Activated naive CD8-positive, alpha-beta T cell treated with anti-CD3 and anti-CD28 coated beads, Interleukin-2, amount 50 U/mL, for 24 hours (primary cell): ENCODE results near the gene PKN1.
A peak's percentile ranks its signal among the peaks of the same experiment; 100 is the strongest.
"Not testable (repeated sequence)": the region's sequence is repeated elsewhere in the genome, so short reads cannot be mapped to it uniquely, and the experiment has no call there.

ENCODE experiments used
- ATAC-seq: fragments of 150-1000 bp; cut with Tn5 transposase; one replicate; pipeline ENCODE4 v1.10.0; 2021
- DNase-seq: peaks from one replicate; pipeline ENCODE4 v3.0.0; 2021
- H3K27ac Mint-ChIP-seq: one replicate; pipeline ENCODE4 v1.8.0; 2021; ENCODE audit warnings: mild to moderate bottlenecking, mixed read lengths
- H3K27me3 Mint-ChIP-seq: one replicate; pipeline ENCODE4 v1.8.0; 2021; ENCODE audit warnings: mixed read lengths
- H3K36me3 Mint-ChIP-seq: one replicate; pipeline ENCODE4 v1.8.0; 2021; ENCODE audit warnings: low read depth, mixed read lengths
- H3K4me1 Mint-ChIP-seq: one replicate; pipeline ENCODE4 v1.8.0; 2021; ENCODE audit warnings: mixed read lengths
- H3K4me3 Mint-ChIP-seq: one replicate; pipeline ENCODE4 v1.8.0; 2021; ENCODE audit warnings: mild to moderate bottlenecking, moderate library complexity, mixed read lengths
- H3K9me3 Mint-ChIP-seq: one replicate; pipeline ENCODE4 v1.8.0; 2021; ENCODE audit warnings: mixed read lengths

The PKN1 gene

GRCh38 chr19:14402332-14403144 lies 30.6 kb upstream of the PKN1 start:
- no peak for ATAC-seq
- Mint-ChIP-seq H3K36me3 (peaks cover 63% of the 10 kb centered on the region), H3K27me3 (no peaks in the 10 kb centered on the region), H3K4me3 (no peak overlapping the region), H3K4me1 (peaks cover 13% of the 10 kb centered on the region), H3K27ac (peak overlapping the region; percentile 29), H3K9me3 (no peaks in the 10 kb centered on the region)
- no peak for DNase-seq

GRCh38 chr19:14403145-14403930 lies 29.8 kb upstream of the PKN1 start:
- ATAC-seq, H3K27ac Mint-ChIP-seq, H3K27me3 Mint-ChIP-seq, H3K9me3 Mint-ChIP-seq, DNase-seq, H3K4me3 Mint-ChIP-seq: not testable (repeated sequence)
- H3K4me1 Mint-ChIP-seq, result peaks cover 17% of the 10 kb centered on the region
- H3K36me3 Mint-ChIP-seq, result peaks cover 63% of the 10 kb centered on the region

GRCh38 chr19:14404312-14404711 lies 28.8 kb upstream of the PKN1 start:
- Mint-ChIP-seq H3K27ac (peak overlapping the region; percentile 42), H3K27me3 (no peaks in the 10 kb centered on the region), H3K9me3 (no peaks in the 10 kb centered on the region), H3K4me1 (peaks cover 22% of the 10 kb centered on the region), H3K4me3 (no peak overlapping the region), H3K36me3 (peaks cover 69% of the 10 kb centered on the region)
- DNase-seq, result no peak
- no peak for ATAC-seq

- H3K27me3 Mint-ChIP-seq, result no peaks in the 10 kb centered on the region
- H3K9me3 Mint-ChIP-seq, result no peaks in the 10 kb centered on the region
- H3K4me1 Mint-ChIP-seq, result peaks cover 30% of the 10 kb centered on the region
- H3K36me3 Mint-ChIP-seq, result peaks cover 75% of the 10 kb centered on the region
- no peak for DNase-seq
- no peak for ATAC-seq
- peak overlapping the region; percentile 64 for H3K27ac Mint-ChIP-seq
- no peak overlapping the region for H3K4me3 Mint-ChIP-seq
Observed at GRCh38 chr19:14405380-14405757, 27.7 kb upstream of the PKN1 start.

GRCh38 chr19:14405758-14406644 lies 27.1 kb upstream of the PKN1 start:
- H3K36me3 Mint-ChIP-seq, result peaks cover 74% of the 10 kb centered on the region
- peak overlapping the region; percentile 29 for H3K4me3 Mint-ChIP-seq
- peak overlapping the region; percentile 70 for H3K27ac Mint-ChIP-seq
- H3K27me3 Mint-ChIP-seq, result no peaks in the 10 kb centered on the region
- peak; percentile 44 for ATAC-seq
- H3K9me3 Mint-ChIP-seq, result no peaks in the 10 kb centered on the region
- peak; percentile 93 for DNase-seq
- peaks cover 31% of the 10 kb centered on the region for H3K4me1 Mint-ChIP-seq

GRCh38 chr19:14406645-14407401 lies 26.3 kb upstream of the PKN1 start:
- Mint-ChIP-seq H3K9me3 (no peaks in the 10 kb centered on the region), H3K36me3 (peaks cover 71% of the 10 kb centered on the region)

GRCh38 chr19:14407605-14408484 lies 25.3 kb upstream of the PKN1 start:
- peak overlapping the region; percentile 69 for H3K27ac Mint-ChIP-seq
- no peaks in the 10 kb centered on the region for H3K9me3 Mint-ChIP-seq
- ATAC-seq, result no peak
- no peaks in the 10 kb centered on the region for H3K27me3 Mint-ChIP-seq
- DNase-seq, result peak; percentile 30
- no peak overlapping the region for H3K4me3 Mint-ChIP-seq
- peaks cover 28% of the 10 kb centered on the region for H3K4me1 Mint-ChIP-seq
- H3K36me3 Mint-ChIP-seq, result peaks cover 69% of the 10 kb centered on the region

More at GRCh38 chr19:14406645-14407401, 26.3 kb upstream of the PKN1 start:
- no peak overlapping the region for H3K4me3 Mint-ChIP-seq
- ATAC-seq, result no peak
- peak overlapping the region; percentile 70 for H3K27ac Mint-ChIP-seq
- no peak for DNase-seq
- peaks cover 31% of the 10 kb centered on the region for H3K4me1 Mint-ChIP-seq
- H3K27me3 Mint-ChIP-seq, result no peaks in the 10 kb centered on the region

- peak; percentile 22 for DNase-seq
- H3K9me3 Mint-ChIP-seq, result no peaks in the 10 kb centered on the region
- H3K36me3 Mint-ChIP-seq, result peaks cover 72% of the 10 kb centered on the region
- no peak overlapping the region for H3K4me3 Mint-ChIP-seq
- no peaks in the 10 kb centered on the region for H3K27me3 Mint-ChIP-seq
- H3K4me1 Mint-ChIP-seq, result peaks cover 35% of the 10 kb centered on the region
- peak overlapping the region; percentile 59 for H3K27ac Mint-ChIP-seq
- ATAC-seq, result peak; percentile 10
Observed at GRCh38 chr19:14408491-14409145, 24.5 kb upstream of the PKN1 start.

GRCh38 chr19:14409146-14410023 lies 23.7 kb upstream of the PKN1 start:
- H3K36me3 Mint-ChIP-seq, result peaks cover 73% of the 10 kb centered on the region
- peaks cover 40% of the 10 kb centered on the region for H3K4me1 Mint-ChIP-seq
- no peaks in the 10 kb centered on the region for H3K27me3 Mint-ChIP-seq
- ATAC-seq (no peak), DNase-seq (peak; percentile 21)
- H3K4me3 Mint-ChIP-seq, result peak overlapping the region; percentile 48
- H3K9me3 Mint-ChIP-seq, result no peaks in the 10 kb centered on the region
- H3K27ac Mint-ChIP-seq, result peak overlapping the region; percentile 86

- Mint-ChIP-seq H3K36me3 (peaks cover 72% of the 10 kb centered on the region), H3K4me3 (peak overlapping the region; percentile 46), H3K27ac (peak overlapping the region; percentile 86), H3K9me3 (no peaks in the 10 kb centered on the region), H3K4me1 (peaks cover 46% of the 10 kb centered on the region), H3K27me3 (no peaks in the 10 kb centered on the region)
- DNase-seq (peak; percentile 29), ATAC-seq (peak; percentile 11)
Observed at GRCh38 chr19:14410091-14411051, 22.7 kb upstream of the PKN1 start.
